Heart left ventricle (tissue), 16 donors: ENCODE measurements around the gene HOMER1. TPM values are rescaled to one million over a fixed set of nuclear protein-coding genes. Genes with fewer than 3 reads are reported as not detected.

ENCODE experiments used
- ATAC-seq, 4 donors: fragments of 200-7000 bp; cut with Tn5 transposase; one replicate each; pipeline ENCODE4 v1.9.1; 2020 to 2022; ENCODE audit warnings: moderate library complexity in 4 of 4, mild to moderate bottlenecking in 3 of 4, moderate number of reproducible peaks in 1 of 4
- DNase-seq, 5 donors: peaks; one replicate each; pipeline ENCODE4 v3.0.0-alpha.2; 2020
- H3K27ac ChIP-seq, 12 donors: fragments of 200-600 bp; sonication (generic) in 4 of 12; one replicate each; pipeline versions ENCODE4 v1.5.0 to v1.8.0; 2016 to 2022; ENCODE audit warnings: mild to moderate bottlenecking in 2 of 12
- H3K27me3 ChIP-seq, 9 donors: fragments of 200-600 bp; sonication (generic) in 2 of 9; one replicate each; pipeline versions ENCODE4 v1.5.1 to v1.8.0; 2016 to 2022; ENCODE audit warnings: mild to moderate bottlenecking in 3 of 9
- H3K36me3 ChIP-seq, 9 donors: fragments of 200-600 bp; sonication (generic) in 2 of 9; one replicate each; pipeline versions ENCODE4 v1.5.0 to v1.8.0; 2018 to 2022; ENCODE audit warnings: mild to moderate bottlenecking in 2 of 9
- H3K4me1 ChIP-seq, 12 donors: fragments of 200-600 bp; sonication (generic) in 4 of 12; one replicate each; pipeline versions ENCODE4 v1.5.0 to v1.8.0; 2016 to 2022; ENCODE audit warnings: mild to moderate bottlenecking in 3 of 12
- H3K4me3 ChIP-seq, 12 donors: fragments of 200-600 bp; sonication (generic) in 4 of 12; one replicate each; pipeline versions ENCODE4 v1.5.0 to v1.8.0; 2017 to 2022; ENCODE audit warnings: mild to moderate bottlenecking in 9 of 12, moderate library complexity in 4 of 12
- H3K9me3 ChIP-seq, 12 donors: fragments of 200-600 bp; sonication (generic) in 4 of 12; one replicate each; pipeline versions ENCODE4 v1.5.0 to v1.8.0; 2016 to 2022; ENCODE audit warnings: mild to moderate bottlenecking in 1 of 12
- POLR2A ChIP-seq, 2 donors: fragments of 450-650 bp; IDR thresholded peaks; one replicate each; pipeline ENCODE4 v1.6.1; 2017; ENCODE audit warnings: antibody characterized with exemption in 2 of 2, mild to moderate bottlenecking in 2 of 2, moderate library complexity in 2 of 2
- WGBS, 4 donors: extraction: QIAGEN DNeasy Blood & Tissue Kit in 2 of 4; methylation state at CpG; one replicate each; pipeline versions ENCODE4 v1.1.5 to v1.1.7; 2013 to 2018; 5-methylcytosine and 5-hydroxymethylcytosine counted together
- intact Hi-C, 10 donors: fragments of 100-400 bp; cut with DNase I; formaldehyde crosslinking; loops; one replicate each; pipeline versions ENCODE4 v1.11.1 to v1.14.2; 2022
- polyA plus RNA-seq, 2 donors: library from polyadenylated mRNA; stranded (reverse); fragments of 200-250 nt; gene quantifications; one replicate each; pipeline ENCODE4 v1.2.3, GENCODE V29; 2013
- total RNA-seq, 9 donors: library from RNA; depleted of rRNA in 2 of 9; stranded (reverse); fragments of >200 nt in 2 of 9; fragmentation: NEBNext Ultra II Directional in 3 of 9; extraction: Animal tissue kit (Norgen Biotek cat#: 25700) in 3 of 9; gene quantifications; one replicate each; pipeline versions ENCODE4 v1.1.0 to v1.2.4, GENCODE V29; 2016 to 2023
- TF ChIP-seq, protein P1 (sequence below), 12 donors: fragments of 200-600 bp; sonication (generic) in 4 of 12; IDR thresholded peaks; one replicate each; pipeline versions ENCODE4 v1.5.0 to v1.8.0; 2018 to 2022; ENCODE audit warnings: antibody characterized with exemption in 12 of 12, mild to moderate bottlenecking in 5 of 12
- donor health status: ischemic (EF 13 %, LVEDD 7.1; RV severe dilation, severe dysfunction).
- donor health status: healthy with polysubstance abuse.
- donor health status: DM: no; HTN: yes; CAD: no.
- donor health status: DM: no; HTN: no; CAD: no.
- donor health status: ischemic (EF 25% LVEDD 6.9; RV normal size, moderate dysfunction).
- donor health status: ischemic (EF 25% LVEDD 5.7; RV mildly dilated, moderate dysfunction).
- donor health status: healthy.
- donor health status: DM: yes; HTN: yes; CAD: no.
- donor health status: ischemic (EF 35%, LVEDD 5.7; RV mildly dilated, moderate dysfunction).
- donor health status: nonischemic (EF 11% LVEDD 7.7; RV severe dilation, severe dysfunction).
- donor health status: DM: yes; HTN: yes; CAD: no.
- donor health status: PGD.
- donor health status: ischemic (EF 29% LVEDD 5.4; RV normal size, mild dysfunction).
- donor health status: nonischemic (EF 23%, LVEDD 6.1; RV moderate dilation, normal function).

HOMER1 gene
- total and polyA plus RNA-seq, 11 donors = 12.1 to 83.5 (median 51.0) TPM

DNA sequence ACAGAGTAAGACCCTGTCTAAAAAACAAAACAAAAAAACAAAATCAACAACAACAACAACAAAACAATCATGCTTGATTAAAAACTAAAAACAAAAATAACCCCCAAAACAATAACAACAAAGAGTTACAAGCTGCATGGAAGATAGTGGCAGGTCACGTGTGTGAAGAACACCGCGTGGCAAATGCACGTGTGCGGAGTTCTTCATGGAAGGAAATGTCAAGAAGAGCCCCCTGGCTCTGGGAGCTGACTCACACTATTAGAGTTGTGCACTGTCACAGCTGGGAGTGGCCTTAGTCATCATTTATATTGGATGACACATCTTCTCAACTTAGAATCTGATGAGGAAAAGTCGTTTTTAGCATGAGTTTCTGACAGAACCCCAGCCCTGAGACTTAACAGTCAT is 167.5 kb downstream of the HOMER1 start:
- no peak for TF ChIP-seq POLR2A (IDR thresholded peaks at IDR 0.05)
- TF ChIP-seq, protein P1, sequence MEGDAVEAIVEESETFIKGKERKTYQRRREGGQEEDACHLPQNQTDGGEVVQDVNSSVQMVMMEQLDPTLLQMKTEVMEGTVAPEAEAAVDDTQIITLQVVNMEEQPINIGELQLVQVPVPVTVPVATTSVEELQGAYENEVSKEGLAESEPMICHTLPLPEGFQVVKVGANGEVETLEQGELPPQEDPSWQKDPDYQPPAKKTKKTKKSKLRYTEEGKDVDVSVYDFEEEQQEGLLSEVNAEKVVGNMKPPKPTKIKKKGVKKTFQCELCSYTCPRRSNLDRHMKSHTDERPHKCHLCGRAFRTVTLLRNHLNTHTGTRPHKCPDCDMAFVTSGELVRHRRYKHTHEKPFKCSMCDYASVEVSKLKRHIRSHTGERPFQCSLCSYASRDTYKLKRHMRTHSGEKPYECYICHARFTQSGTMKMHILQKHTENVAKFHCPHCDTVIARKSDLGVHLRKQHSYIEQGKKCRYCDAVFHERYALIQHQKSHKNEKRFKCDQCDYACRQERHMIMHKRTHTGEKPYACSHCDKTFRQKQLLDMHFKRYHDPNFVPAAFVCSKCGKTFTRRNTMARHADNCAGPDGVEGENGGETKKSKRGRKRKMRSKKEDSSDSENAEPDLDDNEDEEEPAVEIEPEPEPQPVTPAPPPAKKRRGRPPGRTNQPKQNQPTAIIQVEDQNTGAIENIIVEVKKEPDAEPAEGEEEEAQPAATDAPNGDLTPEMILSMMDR (IDR thresholded peaks at IDR 0.05) = no peak
- no peaks in the 10 kb centered on the region for H3K9me3 ChIP-seq
- H3K4me1 ChIP-seq = no peaks in the 10 kb centered on the region
- 83 to 88% (median 85%) methylated on average over 6 of the region's 6 CpGs for WGBS, 4 donors
- no peak for ATAC-seq
- no peak overlapping the region for H3K27ac ChIP-seq
- no peaks in the 10 kb centered on the region for H3K27me3 ChIP-seq
- no peaks in the 10 kb centered on the region for H3K36me3 ChIP-seq
- intact Hi-C loops = no loop called here
- H3K4me3 ChIP-seq = no peak overlapping the region
- no peak for DNase-seq

- Histone ChIP-seq H3K27me3 (no peaks in the 10 kb centered on the region), H3K9me3 (no peaks in the 10 kb centered on the region), H3K4me1 (no peaks in the 10 kb centered on the region), H3K27ac (no peak overlapping the region), H3K36me3 (no peaks in the 10 kb centered on the region), H3K4me3 (no peak overlapping the region)
- TF ChIP-seq, protein P1 (IDR thresholded peaks at IDR 0.05) = no peak
- TF ChIP-seq POLR2A (IDR thresholded peaks at IDR 0.05) = no peak
- no peak for ATAC-seq
- 73 to 85% (median 76%) methylated on average over 10 of the region's 10 CpGs for WGBS, 4 donors
- no peak for DNase-seq
- intact Hi-C loops = no loop called here
These were observed 179.9 kb downstream of the HOMER1 start for GRCh38 chr5:79333852-79334557.

GRCh38 chr5:79330071-79330470 is 183.9 kb downstream of the HOMER1 start:
- DNase-seq (no peak), ATAC-seq (no peak)
- intact Hi-C loops = no loop called here
- TF ChIP-seq, protein P1 (IDR thresholded peaks at IDR 0.05) = no peak
- TF ChIP-seq POLR2A (IDR thresholded peaks at IDR 0.05) = no peak
- no peak overlapping the region for H3K27ac ChIP-seq
- no peaks in the 10 kb centered on the region for H3K4me1 ChIP-seq
- no peaks in the 10 kb centered on the region for H3K9me3 ChIP-seq
- WGBS, 4 donors = 76 to 81% (median 78%) methylated on average over 5 of the region's 5 CpGs
- peaks cover 0 to 7% (median 0%) of the 10 kb centered on the region in 9 donors for H3K36me3 ChIP-seq
- H3K27me3 ChIP-seq = no peaks in the 10 kb centered on the region
- no peak overlapping the region for H3K4me3 ChIP-seq

- DNase-seq = no peak
- H3K36me3 ChIP-seq = peaks cover 0 to 13% (median 2%) of the 10 kb centered on the region in 9 donors
- no peaks in the 10 kb centered on the region for H3K4me1 ChIP-seq
- no peak overlapping the region for H3K27ac ChIP-seq
- TF ChIP-seq POLR2A (IDR thresholded peaks at IDR 0.05) = no peak
- TF ChIP-seq, protein P1 (IDR thresholded peaks at IDR 0.05) = no peak
- no peaks in the 10 kb centered on the region for H3K27me3 ChIP-seq
- H3K9me3 ChIP-seq = no peaks in the 10 kb centered on the region
- WGBS, 4 donors = 83 to 86% (median 84%) methylated on average over 4 of the region's 4 CpGs
- intact Hi-C loops = no loop called here
- H3K4me3 ChIP-seq = no peak overlapping the region
- ATAC-seq = no peak
These were observed 184.5 kb downstream of the HOMER1 start for GRCh38 chr5:79329453-79329852.

Other genes starting within 250 kb of the HOMER1 start
- 10 to 100 TPM; 19.8 to 62.8 (median 32.2) TPM for gene TENT2, start 98.3 kb upstream of the HOMER1 start, total RNA-seq
- 10 to 100 TPM; 11.7 to 16.8 TPM for gene TENT2, start 98.3 kb upstream of the HOMER1 start, polyA plus RNA-seq
- gene CMYA5, start 175.7 kb upstream of the HOMER1 start, total RNA-seq = 1,000 to 10,000 TPM in 5 of 9 donors, 100 to 1,000 TPM in 4; 760 to 2,421 (median 1,003) TPM
- 100 to 1,000 TPM; 279 to 425 TPM for gene CMYA5, start 175.7 kb upstream of the HOMER1 start, polyA plus RNA-seq